Activated CD4-positive, alpha-beta memory T cell treated with anti-CD3 and anti-CD28 coated beads, Interleukin-2, amount 10 ng/mL, durations not matched to agents 7 days and 5 days (primary cell): ENCODE results near the gene CNNM4. TPM values are rescaled to one million over a fixed set of nuclear protein-coding genes. Genes with fewer than 3 reads are reported as not detected.

ENCODE experiments used
- CTCF ChIA-PET: fragments of 350-600 bp; sonication (Branson Sonifier 250); formaldehyde crosslinking; loops from one replicate; lab custom pipeline; 2021; ENCODE audit warnings: antibody characterized with exemption, inconsistent platforms; lab: Charles Lee
- POLR2A ChIA-PET: fragments of 350-600 bp; sonication (Branson Sonifier 250); formaldehyde crosslinking; loops from one replicate; lab custom pipeline; 2021; ENCODE audit warnings: antibody characterized with exemption; lab: Charles Lee
- DNase-seq: peaks from one replicate; pipeline ENCODE4 v3.0.0-alpha.2; 2020
- H3K27ac Mint-ChIP-seq: one replicate; pipeline ENCODE4 v1.8.0; 2021; ENCODE audit warnings: mild to moderate bottlenecking, mixed read lengths
- H3K27me3 Mint-ChIP-seq: one replicate; pipeline ENCODE4 v1.8.0; 2021; ENCODE audit warnings: mixed read lengths
- H3K36me3 Mint-ChIP-seq: one replicate; pipeline ENCODE4 v1.8.0; 2021; ENCODE audit warnings: low read depth, mixed read lengths
- H3K4me1 Mint-ChIP-seq: one replicate; pipeline ENCODE4 v1.8.0; 2021; ENCODE audit warnings: mixed read lengths
- H3K4me3 Mint-ChIP-seq: one replicate; pipeline ENCODE4 v1.8.0; 2021; ENCODE audit warnings: mild to moderate bottlenecking, mixed read lengths
- H3K9me3 Mint-ChIP-seq: one replicate; pipeline ENCODE4 v1.8.0; 2021; ENCODE audit warnings: mixed read lengths
- total RNA-seq, 2 experiments: library from RNA; stranded (reverse); gene quantifications; one replicate each; pipeline ENCODE4 v1.2.3, GENCODE V29; 2021

CNNM4 gene
- total RNA-seq, 2 experiments from 2014 or later, result 8.6 to 9.4 TPM

DNA sequence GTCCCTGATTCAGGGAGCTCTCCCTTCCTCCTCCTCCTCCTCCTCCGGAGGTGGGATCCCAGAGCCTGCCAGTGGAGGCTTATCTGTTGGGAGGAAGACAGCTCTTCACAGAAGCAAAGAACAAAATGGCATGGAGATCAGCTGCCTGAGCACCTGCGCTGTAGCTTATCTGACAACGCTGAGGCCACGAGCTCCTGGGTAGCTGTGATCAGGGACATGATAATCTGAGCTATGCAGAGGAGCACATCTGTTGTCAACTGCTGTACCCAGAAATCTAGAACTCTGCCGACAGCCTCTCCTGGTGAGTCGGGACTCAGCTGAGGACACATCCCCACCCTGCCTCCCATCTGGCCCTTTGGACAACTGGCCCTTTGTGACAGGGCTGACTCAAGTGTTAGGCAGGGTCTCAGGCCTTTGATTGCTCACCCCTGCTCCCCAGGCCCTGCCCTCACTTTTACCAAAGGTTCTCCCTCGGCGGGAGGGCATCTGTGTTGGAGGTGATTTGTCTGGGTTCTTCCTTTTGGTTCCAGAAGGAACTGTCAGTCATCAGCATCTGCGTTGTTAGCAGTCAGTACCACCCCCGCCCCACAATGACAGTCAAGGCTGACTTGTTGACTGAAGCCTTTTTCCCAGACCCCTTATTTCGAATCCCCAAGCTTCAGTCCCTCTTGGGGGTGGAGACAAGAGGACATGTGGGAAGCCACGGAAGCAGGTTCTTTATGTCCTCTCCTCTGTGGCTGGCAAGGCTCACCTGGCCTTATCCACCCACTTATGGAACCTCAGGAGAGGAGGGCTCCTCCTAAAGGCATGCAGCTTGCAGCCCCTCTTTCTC is 49.5 kb downstream of the CNNM4 start:
- DNase-seq, result no peak
- no peaks in the 10 kb centered on the region for H3K9me3 Mint-ChIP-seq
- ChIA-PET CTCF (no interaction called here), POLR2A (interaction anchor here (1.3 kb wide), 1 partner anchor 153 kb away, joined by 4 read pairs; no protein-coding TSS in a partner anchor)
- peaks cover 32% of the 10 kb centered on the region for H3K4me1 Mint-ChIP-seq
- H3K36me3 Mint-ChIP-seq, result peaks cover 15% of the 10 kb centered on the region
- H3K27me3 Mint-ChIP-seq, result no peaks in the 10 kb centered on the region
- no peak overlapping the region for H3K27ac Mint-ChIP-seq
- no peak overlapping the region for H3K4me3 Mint-ChIP-seq

- Mint-ChIP-seq H3K27me3 (no peaks in the 10 kb centered on the region), H3K4me3 (no peak overlapping the region), H3K27ac (no peak overlapping the region), H3K4me1 (peaks cover 37% of the 10 kb centered on the region), H3K9me3 (no peaks in the 10 kb centered on the region), H3K36me3 (peaks cover 15% of the 10 kb centered on the region)
- CTCF ChIA-PET, result no interaction called here
- DNase-seq, result no peak
- POLR2A ChIA-PET, result no interaction called here
These were observed 50.1 kb downstream of the CNNM4 start for GRCh38 chr2:96810783-96811192.

DNA sequence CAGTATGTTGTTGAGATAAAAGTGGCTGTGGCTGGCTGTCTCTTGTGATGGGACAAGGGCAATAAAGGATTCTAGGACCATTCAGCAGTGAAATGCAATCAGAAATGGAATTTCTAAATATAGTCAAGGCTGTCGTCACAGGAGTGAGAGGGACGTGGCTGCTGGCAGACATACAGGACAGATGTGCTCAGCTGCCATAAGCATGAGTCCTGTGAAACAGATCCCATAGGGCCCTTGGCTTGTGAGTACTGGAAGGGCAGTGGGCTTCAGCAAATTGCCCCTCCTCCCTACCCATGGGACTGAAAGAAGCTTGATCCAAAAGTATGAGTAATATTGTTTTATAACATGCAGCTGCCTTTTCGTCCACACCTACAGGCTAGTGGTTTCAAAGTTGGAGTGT is 51.2 kb downstream of the CNNM4 start:
- H3K36me3 Mint-ChIP-seq, result peaks cover 11% of the 10 kb centered on the region
- no peak overlapping the region for H3K4me3 Mint-ChIP-seq
- DNase-seq, result no peak
- ChIA-PET CTCF (no interaction called here), POLR2A (no interaction called here)
- peaks cover 28% of the 10 kb centered on the region for H3K4me1 Mint-ChIP-seq
- H3K9me3 Mint-ChIP-seq, result no peaks in the 10 kb centered on the region
- H3K27ac Mint-ChIP-seq, result no peak overlapping the region
- H3K27me3 Mint-ChIP-seq, result no peaks in the 10 kb centered on the region

- ChIA-PET POLR2A (interaction anchor here (1.3 kb wide), 1 partner anchor 51 kb away, joined by 5 read pairs; no protein-coding TSS in a partner anchor), CTCF (interaction anchor here (0.6 to 1.7 kb wide), 3 partner anchors 44 to 222 kb away, joined by 4 to 5 read pairs (median 5); partner anchors contain the start of gene ANKRD39)
- Mint-ChIP-seq H3K36me3 (peaks cover 19% of the 10 kb centered on the region), H3K27me3 (no peaks in the 10 kb centered on the region), H3K4me1 (peaks cover 33% of the 10 kb centered on the region), H3K9me3 (no peaks in the 10 kb centered on the region), H3K4me3 (no peak overlapping the region), H3K27ac (no peak overlapping the region)
- no peak for DNase-seq
These were observed 53.0 kb downstream of the CNNM4 start for GRCh38 chr2:96813656-96814055.

DNA sequence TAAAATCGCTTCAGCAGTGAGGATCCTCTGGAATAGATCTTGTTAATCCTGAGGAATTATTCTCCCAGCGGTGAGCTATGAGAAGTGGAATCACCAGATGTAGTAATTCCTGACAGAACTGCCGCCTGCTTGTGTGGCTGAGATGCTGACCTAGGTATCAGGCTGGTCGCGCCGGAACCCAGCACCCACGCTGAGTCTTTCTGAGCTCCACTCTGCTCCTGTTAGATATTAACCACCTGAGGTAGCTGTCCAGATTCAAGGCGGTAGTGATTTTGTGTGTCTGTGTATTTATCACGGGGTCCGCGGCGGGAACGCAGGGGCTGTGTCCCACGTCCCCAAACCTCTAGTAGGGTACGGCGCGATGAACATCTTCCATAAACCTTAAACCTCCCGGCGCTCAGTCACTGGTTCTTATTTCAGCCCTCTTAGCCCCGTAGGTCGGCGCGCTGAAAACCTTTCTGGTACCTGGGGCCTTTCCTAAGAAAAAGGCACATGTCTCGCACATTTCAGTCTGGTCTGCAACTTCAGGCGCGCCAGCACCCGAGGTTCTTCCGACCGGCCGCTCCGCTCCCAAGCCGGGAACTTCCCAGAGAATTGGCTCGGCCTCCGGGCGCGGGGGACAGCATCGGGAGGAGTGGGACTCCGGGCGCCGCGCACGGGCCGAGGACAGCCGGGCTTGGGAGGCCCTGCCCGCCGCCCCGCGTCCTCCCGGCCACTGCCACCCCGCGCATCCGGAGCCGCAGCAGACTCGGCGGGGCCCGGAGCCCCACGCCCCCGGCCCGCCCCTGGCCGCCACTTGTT is 54.8 kb downstream of the CNNM4 start:
- Mint-ChIP-seq H3K27ac (peak overlapping the region; percentile 66), H3K4me3 (peak overlapping the region; percentile 91), H3K27me3 (no peaks in the 10 kb centered on the region), H3K36me3 (peaks cover 38% of the 10 kb centered on the region), H3K9me3 (no peaks in the 10 kb centered on the region), H3K4me1 (peaks cover 51% of the 10 kb centered on the region)
- ChIA-PET CTCF (interaction anchor here (0.6 to 4.9 kb wide), 14 partner anchors 11 to 297 kb away, joined by 3 to 50 read pairs (median 5); partner anchors contain the start of genes ANKRD36 and ANKRD39), POLR2A (interaction anchor here (0.8 to 2.9 kb wide), 15 partner anchors 9 to 607 kb away, joined by 3 to 21 read pairs (median 5); partner anchors contain the start of genes ANKRD36, ANKRD39, CNNM4 and STARD7)
- peak; percentile 35 for DNase-seq

DNA sequence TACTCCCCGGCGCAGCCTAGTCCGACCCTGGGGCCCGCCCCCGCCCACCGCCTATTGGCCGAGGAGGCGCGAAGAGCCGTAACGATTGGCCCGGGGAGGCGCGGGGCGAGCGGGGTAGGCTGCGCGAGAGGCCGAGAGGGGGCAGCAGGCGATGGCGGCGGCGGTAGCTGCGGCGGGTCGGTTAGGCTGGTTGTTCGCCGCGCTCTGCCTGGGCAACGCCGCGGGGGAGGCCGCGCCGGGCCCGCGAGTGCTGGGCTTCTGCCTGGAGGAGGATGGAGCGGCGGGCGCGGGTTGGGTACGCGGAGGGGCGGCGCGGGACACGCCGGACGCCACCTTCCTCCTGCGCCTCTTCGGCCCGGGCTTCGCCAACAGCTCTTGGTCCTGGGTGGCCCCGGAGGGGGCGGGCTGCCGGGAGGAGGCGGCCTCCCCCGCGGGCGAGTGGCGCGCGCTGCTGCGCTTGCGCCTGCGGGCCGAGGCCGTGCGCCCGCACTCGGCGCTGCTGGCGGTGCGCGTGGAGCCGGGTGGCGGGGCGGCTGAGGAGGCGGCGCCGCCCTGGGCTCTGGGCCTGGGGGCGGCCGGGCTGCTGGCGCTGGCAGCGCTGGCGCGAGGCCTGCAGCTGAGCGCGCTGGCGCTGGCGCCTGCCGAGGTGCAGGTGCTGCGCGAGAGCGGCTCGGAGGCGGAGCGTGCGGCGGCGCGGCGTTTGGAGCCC is 55.6 kb downstream of the CNNM4 start, which contains the start of gene CNNM3:
TSS of gene CNNM3 (plus strand) at position 142 of the 709 bp plus-strand sequence. CDS start at position 152, 10 bp downstream.
- Mint-ChIP-seq H3K9me3 (no peaks in the 10 kb centered on the region), H3K4me1 (peaks cover 59% of the 10 kb centered on the region)

DNA sequence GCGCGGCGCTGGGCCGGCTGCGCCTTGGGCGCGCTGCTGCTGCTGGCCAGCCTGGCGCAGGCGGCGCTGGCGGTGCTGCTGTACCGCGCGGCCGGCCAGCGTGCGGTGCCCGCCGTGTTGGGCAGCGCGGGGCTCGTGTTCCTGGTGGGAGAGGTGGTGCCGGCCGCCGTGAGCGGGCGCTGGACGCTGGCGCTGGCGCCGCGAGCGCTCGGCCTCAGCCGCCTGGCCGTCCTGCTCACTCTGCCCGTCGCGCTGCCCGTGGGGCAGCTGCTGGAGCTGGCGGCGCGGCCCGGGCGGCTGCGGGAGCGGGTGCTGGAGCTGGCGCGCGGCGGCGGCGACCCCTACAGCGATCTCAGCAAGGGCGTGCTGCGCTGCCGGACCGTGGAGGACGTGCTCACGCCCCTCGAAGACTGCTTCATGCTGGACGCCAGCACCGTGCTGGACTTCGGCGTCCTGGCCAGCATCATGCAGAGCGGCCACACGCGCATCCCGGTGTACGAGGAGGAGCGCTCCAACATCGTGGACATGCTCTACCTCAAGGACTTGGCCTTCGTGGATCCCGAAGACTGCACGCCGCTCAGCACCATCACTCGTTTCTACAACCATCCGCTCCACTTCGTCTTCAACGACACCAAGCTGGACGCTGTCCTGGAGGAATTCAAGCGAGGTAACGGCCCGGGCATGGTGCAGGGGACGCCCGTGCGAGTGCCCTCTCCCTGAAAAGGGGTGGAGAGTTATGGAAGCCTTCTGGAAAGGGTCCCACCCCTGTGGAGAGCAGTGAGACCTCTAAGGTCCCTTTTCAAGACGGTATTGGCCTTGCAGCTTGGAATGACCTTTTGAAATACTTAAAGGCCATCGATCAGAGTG is 56.4 kb downstream of the CNNM4 start:
- Mint-ChIP-seq H3K27ac (peak overlapping the region; percentile 40), H3K27me3 (no peaks in the 10 kb centered on the region), H3K4me1 (peaks cover 64% of the 10 kb centered on the region), H3K4me3 (peak overlapping the region; percentile 78), H3K9me3 (no peaks in the 10 kb centered on the region), H3K36me3 (peaks cover 39% of the 10 kb centered on the region)
- DNase-seq, result no peak
- ChIA-PET CTCF (interaction anchor here (0.7 to 4.9 kb wide), 11 partner anchors 12 to 478 kb away, joined by 3 to 50 read pairs (median 5); partner anchors contain the start of genes ANKRD36 and ANKRD39), POLR2A (interaction anchor here (0.8 to 2.9 kb wide), 18 partner anchors 9 to 296 kb away, joined by 3 to 21 read pairs (median 4); partner anchors contain the start of genes ANKRD36, ANKRD39, CNNM4 and KANSL3)

More for the DNA sequence above, 55.6 kb downstream of the CNNM4 start, which contains the start of gene CNNM3:
- ChIA-PET POLR2A (interaction anchor here (0.6 to 2.9 kb wide), 22 partner anchors 8 to 615 kb away, joined by 3 to 21 read pairs (median 4); partner anchors contain the start of genes ANKRD36, ANKRD39, CNNM4 and KANSL3), CTCF (interaction anchor here (0.6 to 4.9 kb wide), 15 partner anchors 11 to 477 kb away, joined by 3 to 50 read pairs (median 5); partner anchors contain the start of genes ANKRD36 and ANKRD39)
- Mint-ChIP-seq H3K27ac (peak within 1 kb of the TSS; percentile 72), H3K36me3 (peaks cover 39% of the 10 kb centered on the region), H3K4me3 (peak within 1 kb of the TSS; percentile 91), H3K27me3 (no peaks in the 10 kb centered on the region)
- DNase-seq, result peak; percentile 97

- Mint-ChIP-seq H3K27me3 (no peaks in the 10 kb centered on the region), H3K27ac (no peak overlapping the region), H3K9me3 (no peaks in the 10 kb centered on the region), H3K36me3 (peaks cover 34% of the 10 kb centered on the region), H3K4me3 (peak overlapping the region; percentile 78), H3K4me1 (peaks cover 60% of the 10 kb centered on the region)
- POLR2A ChIA-PET, result interaction anchor here (1.0 to 2.9 kb wide), 4 partner anchors 8 to 40 kb away, joined by 3 to 21 read pairs (median 4); partner anchors contain the start of gene ANKRD39
- no peak for DNase-seq
- CTCF ChIA-PET, result interaction anchor here (0.7 to 4.9 kb wide), 3 partner anchors 13 to 145 kb away, joined by 3 to 50 read pairs (median 32); partner anchors contain the start of gene ANKRD39
These were observed 57.2 kb downstream of the CNNM4 start for GRCh38 chr2:96817882-96818281.

DNA sequence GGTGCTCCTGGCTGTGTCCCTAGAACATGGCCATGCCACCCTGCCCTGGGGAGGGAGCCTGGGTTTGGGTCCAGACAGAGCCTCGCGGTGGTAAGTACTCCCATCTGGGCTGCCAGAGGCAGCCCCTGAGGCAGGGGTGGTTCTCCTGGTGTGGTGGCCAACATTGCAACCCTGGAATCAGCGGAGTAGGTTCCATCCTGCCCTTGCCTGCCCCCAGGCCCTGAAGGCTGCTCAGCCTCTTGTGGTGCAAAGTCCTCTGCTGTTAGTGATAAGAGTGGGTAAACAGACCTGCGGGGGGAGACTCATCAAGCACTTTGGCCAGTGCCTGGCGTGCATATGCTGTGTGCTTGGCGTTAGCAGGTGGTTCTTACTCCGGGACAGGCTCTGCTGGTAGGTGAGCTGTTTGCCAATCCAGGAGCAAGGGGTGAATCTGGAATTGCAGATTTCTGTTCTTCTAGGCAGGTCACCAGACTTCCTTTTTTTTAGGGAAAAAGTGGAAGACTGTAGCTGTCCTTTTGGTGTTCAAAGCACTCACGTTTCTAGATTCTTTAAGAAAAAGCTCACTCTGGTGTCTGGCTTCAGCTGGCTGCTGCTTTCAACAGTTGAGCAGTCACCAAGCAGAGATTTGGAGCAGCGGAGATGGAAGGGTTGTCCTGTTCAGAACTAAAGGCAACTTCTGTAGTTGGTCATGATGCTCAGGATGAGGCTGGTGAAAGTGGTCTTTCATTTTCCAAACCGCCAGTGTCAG is 58.6 kb downstream of the CNNM4 start:
- Mint-ChIP-seq H3K27me3 (no peaks in the 10 kb centered on the region), H3K36me3 (peaks cover 38% of the 10 kb centered on the region), H3K9me3 (no peaks in the 10 kb centered on the region), H3K4me1 (peaks cover 56% of the 10 kb centered on the region), H3K4me3 (no peak overlapping the region), H3K27ac (no peak overlapping the region)
- DNase-seq, result no peak
- CTCF ChIA-PET, result interaction anchor here (1.5 to 4.9 kb wide), 2 partner anchors 38 to 293 kb away, joined by 5 to 32 read pairs; partner anchors contain the start of gene ANKRD39
- POLR2A ChIA-PET, result interaction anchor here (2.0 kb wide), 1 partner anchor 7 kb away, joined by 4 read pairs; no protein-coding TSS in a partner anchor

GRCh38 chr2:96819876-96820511 is 59.3 kb downstream of the CNNM4 start:
- peaks cover 43% of the 10 kb centered on the region for H3K36me3 Mint-ChIP-seq
- ChIA-PET CTCF (interaction anchor here (1.2 to 1.5 kb wide), 2 partner anchors 141 to 292 kb away, joined by 5 read pairs; no protein-coding TSS in a partner anchor), POLR2A (no interaction called here)
- H3K9me3 Mint-ChIP-seq, result no peaks in the 10 kb centered on the region
- peaks cover 54% of the 10 kb centered on the region for H3K4me1 Mint-ChIP-seq
- H3K27me3 Mint-ChIP-seq, result no peaks in the 10 kb centered on the region
- no peak overlapping the region for H3K4me3 Mint-ChIP-seq
- DNase-seq, result no peak
- no peak overlapping the region for H3K27ac Mint-ChIP-seq
